WTC11 (cell line): ENCODE results near the gene PGBD5. TPM values are rescaled to one million over a fixed set of nuclear protein-coding genes. Genes with fewer than 3 reads are reported as not detected.

Experiments used
- ATAC-seq: fragments of 200-7000 bp; cut with Tn5 transposase; 2 replicates; pipeline ENCODE4 v1.10.0; 2021; ENCODE audit warnings: mild to moderate bottlenecking, moderate library complexity
- CTCF ChIA-PET: fragments of 300-600 bp; sonication (Branson Sonifier 250); formaldehyde crosslinking; loops from one replicate; lab custom pipeline; 2021; ENCODE audit warnings: antibody characterized with exemption; lab: Charles Lee
- POLR2A ChIA-PET: fragments of 350-600 bp; sonication (Branson Sonifier 250); formaldehyde crosslinking; loops from one replicate; lab custom pipeline; 2021; ENCODE audit warnings: antibody characterized with exemption; lab: Charles Lee
- DNase-seq: peaks from one replicate; pipeline ENCODE4 v3.0.0; 2021; ENCODE audit warnings: low spot score
- H3K27ac Mint-ChIP-seq: 2 replicates; pipeline ENCODE4 v1.8.0; 2021; ENCODE audit warnings: mixed read lengths
- H3K27me3 Mint-ChIP-seq: 2 replicates; pipeline ENCODE4 v1.8.0; 2021; ENCODE audit warnings: low read depth, mild to moderate bottlenecking, moderate library complexity, mixed read lengths
- H3K36me3 Mint-ChIP-seq: 2 replicates; pipeline ENCODE4 v1.8.0; 2021; ENCODE audit warnings: mixed read lengths
- H3K4me1 Mint-ChIP-seq: 2 replicates; pipeline ENCODE4 v1.8.0; 2022; ENCODE audit warnings: mixed read lengths
- H3K4me3 Mint-ChIP-seq: 2 replicates; pipeline ENCODE4 v1.8.0; 2021; ENCODE audit warnings: mild to moderate bottlenecking, moderate library complexity, mixed read lengths
- H3K9me3 Mint-ChIP-seq: 2 replicates; pipeline ENCODE4 v1.8.0; 2021; ENCODE audit warnings: mixed read lengths
- CREM ChIP-seq: sonication (generic); formaldehyde crosslinking; IDR thresholded peaks from 2 replicates; pipeline ENCODE4 v1.8.1; 2022; ENCODE audit warnings: mild to moderate bottlenecking, missing genetic modification reagents, moderate library complexity
- ETV6 ChIP-seq: sonication (generic); formaldehyde crosslinking; IDR thresholded peaks from 2 replicates; pipeline ENCODE4 v1.8.1; 2022; ENCODE audit warnings: mild to moderate bottlenecking, missing genetic modification reagents
- FOXJ3 ChIP-seq: sonication (generic); formaldehyde crosslinking; IDR thresholded peaks from 2 replicates; pipeline ENCODE4 v1.9.0; 2021; ENCODE audit warnings: missing genetic modification reagents, mild to moderate bottlenecking, borderline replicate concordance
- FOXK1 ChIP-seq: sonication (generic); formaldehyde crosslinking; IDR thresholded peaks from 2 replicates; pipeline ENCODE4 v1.8.0; 2022; ENCODE audit warnings: mild to moderate bottlenecking, moderate library complexity, missing genetic modification reagents
- GTF2I ChIP-seq: fragments of 250-450 bp; sonication (Bioruptor Pico); conservative IDR thresholded peaks from 2 replicates; pipeline ENCODE4 v1.4.0; 2021; ENCODE audit warnings: mild to moderate bottlenecking
- HMGA2 ChIP-seq: fragments of 250-450 bp; sonication (Bioruptor Pico); IDR thresholded peaks from 2 replicates; pipeline ENCODE4 v1.4.0; 2021; ENCODE audit warnings: mild to moderate bottlenecking, moderate library complexity
- JAZF1 ChIP-seq: fragments of 250-450 bp; sonication (Bioruptor Pico); IDR thresholded peaks from 2 replicates; pipeline ENCODE4 v1.9.0; 2021; ENCODE audit warnings: moderate library complexity, mild to moderate bottlenecking, inconsistent platforms
- MXD4 ChIP-seq: fragments of 250-450 bp; sonication (Bioruptor Pico); IDR thresholded peaks from 2 replicates; pipeline ENCODE4 v1.8.0; 2021; ENCODE audit warnings: mild to moderate bottlenecking, moderate library complexity, borderline replicate concordance
- MYBL2 ChIP-seq: sonication (generic); formaldehyde crosslinking; IDR thresholded peaks from 2 replicates; pipeline ENCODE4 v1.8.1; 2023; ENCODE audit warnings: mild to moderate bottlenecking, moderate library complexity, missing genetic modification reagents
- SMAD3 ChIP-seq: sonication (generic); formaldehyde crosslinking; IDR thresholded peaks from 2 replicates; pipeline ENCODE4 v1.8.0; 2022; ENCODE audit warnings: missing genetic modification reagents, mild to moderate bottlenecking, borderline replicate concordance
- SMAD4 ChIP-seq: sonication (generic); formaldehyde crosslinking; IDR thresholded peaks from 2 replicates; pipeline ENCODE4 v1.8.0; 2022; ENCODE audit warnings: mild to moderate bottlenecking, missing genetic modification reagents
- ZNF219 ChIP-seq: sonication (generic); formaldehyde crosslinking; IDR thresholded peaks from 2 replicates; pipeline ENCODE4 v1.8.0; 2023; ENCODE audit warnings: missing genetic modification reagents, mild to moderate bottlenecking, borderline replicate concordance
- ZNF232 ChIP-seq: sonication (generic); formaldehyde crosslinking; IDR thresholded peaks from 2 replicates; pipeline ENCODE4 v1.8.0; 2022; ENCODE audit warnings: mild to moderate bottlenecking, missing genetic modification reagents
- ZNF416 ChIP-seq: fragments of 250-450 bp; sonication (Bioruptor Pico); IDR thresholded peaks from 2 replicates; pipeline ENCODE4 v1.9.0; 2021; ENCODE audit warnings: mild to moderate bottlenecking, inconsistent platforms
- ZNF671 ChIP-seq: fragments of 250-450 bp; sonication (Bioruptor Pico); IDR thresholded peaks from 2 replicates; pipeline ENCODE4 v1.8.0; 2021; ENCODE audit warnings: mild to moderate bottlenecking
- total RNA-seq: library from RNA; stranded (reverse); gene quantifications from 3 replicates; pipeline ENCODE4 v1.2.3, GENCODE V29; 2021
- TF ChIP-seq, protein P1 (sequence below): sonication (generic); formaldehyde crosslinking; IDR thresholded peaks from 2 replicates; pipeline ENCODE4 v1.8.1; 2023; ENCODE audit warnings: mild to moderate bottlenecking, missing genetic modification reagents, moderate library complexity
- TF ChIP-seq, protein P2 (sequence below): sonication (generic); formaldehyde crosslinking; IDR thresholded peaks from 2 replicates; pipeline ENCODE4 v1.8.0; 2023; ENCODE audit warnings: mild to moderate bottlenecking, missing genetic modification reagents
- TF ChIP-seq, protein P3 (sequence below): sonication (generic); formaldehyde crosslinking; IDR thresholded peaks from 2 replicates; pipeline ENCODE4 v1.8.1; 2022; ENCODE audit warnings: missing genetic modification reagents, borderline replicate concordance
- TF ChIP-seq, protein P4 (sequence below): sonication (generic); formaldehyde crosslinking; IDR thresholded peaks from 2 replicates; pipeline ENCODE4 v1.8.1; 2023; ENCODE audit warnings: mild to moderate bottlenecking, missing genetic modification reagents, moderate library complexity
- TF ChIP-seq, protein P5 (sequence below): sonication (generic); formaldehyde crosslinking; IDR thresholded peaks from 2 replicates; pipeline ENCODE4 v1.8.1; 2023; ENCODE audit warnings: mild to moderate bottlenecking, missing genetic modification reagents

PGBD5 gene
- total RNA-seq, 1 experiment from 2014 or later = 23.8 TPM

DNA sequence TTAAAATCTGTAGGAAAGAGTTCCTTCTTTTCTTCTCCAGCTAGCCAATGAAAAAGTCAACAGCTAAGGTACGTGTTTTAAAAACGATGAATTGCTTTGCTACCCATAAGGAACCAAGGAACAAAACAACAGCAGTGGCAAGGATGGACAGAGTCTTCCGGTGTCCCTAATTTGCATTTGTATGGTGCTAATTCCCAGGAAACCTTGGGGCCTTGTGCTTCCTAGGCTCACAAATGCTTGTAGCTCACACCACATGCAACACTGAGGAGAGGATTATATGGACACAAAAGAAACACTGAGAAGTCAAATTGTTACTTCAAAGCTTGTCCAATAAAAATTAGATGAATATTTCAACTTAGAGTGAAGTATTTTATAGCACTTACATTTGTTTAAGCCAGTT, 1.8 kb upstream of the PGBD5 start:
- Mint-ChIP-seq H3K4me1 (peaks cover 38% of the 10 kb centered on the region), H3K36me3 (no peaks in the 10 kb centered on the region)
- TF ChIP-seq JAZF1 (CRISPR knock-in tag) (no peak), CREM (no peak), GTF2I (CRISPR knock-in tag) (no peak), FOXK1 (peak; percentile 66; the same call in 1 of the 2 replicates), ETV6 (CRISPR knock-in tag) (peak; percentile 65; the same call in 1 of the 2 replicates)
- TF ChIP-seq, protein P1, sequence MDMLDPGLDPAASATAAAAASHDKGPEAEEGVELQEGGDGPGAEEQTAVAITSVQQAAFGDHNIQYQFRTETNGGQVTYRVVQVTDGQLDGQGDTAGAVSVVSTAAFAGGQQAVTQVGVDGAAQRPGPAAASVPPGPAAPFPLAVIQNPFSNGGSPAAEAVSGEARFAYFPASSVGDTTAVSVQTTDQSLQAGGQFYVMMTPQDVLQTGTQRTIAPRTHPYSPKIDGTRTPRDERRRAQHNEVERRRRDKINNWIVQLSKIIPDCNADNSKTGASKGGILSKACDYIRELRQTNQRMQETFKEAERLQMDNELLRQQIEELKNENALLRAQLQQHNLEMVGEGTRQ (CRISPR knock-in tag) = peak; percentile 24; the same call in 1 of the 2 replicates
- TF ChIP-seq, all 79 proteins: peak for 3
- no peaks in the 10 kb centered on the region for H3K9me3 Mint-ChIP-seq
- peaks cover 17% of the 10 kb centered on the region for H3K27me3 Mint-ChIP-seq
- ATAC-seq (peak; percentile 55), DNase-seq (peak; percentile 22)
- peak overlapping the region; percentile 91 for H3K27ac Mint-ChIP-seq
- ChIA-PET CTCF (interaction anchor here (0.9 to 1.5 kb wide), 5 partner anchors 24 to 215 kb away, joined by 3 to 13 read pairs (median 3); no protein-coding TSS in a partner anchor), POLR2A (interaction anchor here (0.6 kb wide), 1 partner anchor 325 kb away, joined by 3 read pairs; no protein-coding TSS in a partner anchor)
- peak overlapping the region; percentile 68 for H3K4me3 Mint-ChIP-seq

DNA sequence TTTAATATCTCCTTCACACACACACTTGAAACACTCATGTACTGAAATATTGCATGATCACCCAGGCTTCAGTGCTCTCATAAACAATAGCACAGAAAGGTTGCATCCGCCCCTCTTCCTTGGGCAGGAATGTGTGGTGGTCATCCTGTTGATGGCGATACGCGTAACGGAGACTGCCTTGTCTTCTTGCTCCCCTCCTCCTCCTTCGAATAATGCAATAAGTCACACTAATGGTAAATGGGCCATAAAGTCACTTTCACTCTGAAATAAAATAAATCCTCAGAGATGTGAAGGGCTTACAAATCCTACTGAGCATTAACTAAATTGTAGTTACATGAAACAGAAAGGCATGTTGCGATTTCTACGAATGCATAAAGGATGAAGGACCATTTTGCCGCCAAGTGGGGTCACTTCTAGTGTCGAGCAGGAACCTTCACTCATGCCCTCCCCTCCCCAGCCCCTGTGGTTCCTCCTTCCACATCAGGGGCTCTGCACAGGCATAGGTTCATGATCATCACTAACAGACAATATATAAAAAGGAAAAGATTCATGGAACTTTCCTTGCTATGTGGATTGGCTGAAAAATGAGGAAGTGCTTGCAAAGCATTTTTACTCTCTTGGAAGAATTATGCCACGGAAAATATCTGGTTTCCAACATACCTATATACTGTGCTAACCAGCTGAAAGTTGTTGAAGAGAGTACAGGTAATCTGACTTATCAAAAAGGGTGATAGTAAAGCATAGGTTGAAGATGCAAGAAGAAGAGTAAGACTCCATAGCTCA, 1.2 kb upstream of the PGBD5 start:
- POLR2A ChIA-PET = interaction anchor here (0.8 kb wide), 2 partner anchors 8 to 45 kb away, joined by 3 read pairs; no protein-coding TSS in a partner anchor
- H3K27me3 Mint-ChIP-seq = peaks cover 17% of the 10 kb centered on the region
- no peaks in the 10 kb centered on the region for H3K9me3 Mint-ChIP-seq
- H3K36me3 Mint-ChIP-seq = no peaks in the 10 kb centered on the region
- peak overlapping the region; percentile 68 for H3K4me3 Mint-ChIP-seq
- TF ChIP-seq ZNF219 (no peak), MXD4 (CRISPR knock-in tag) (no peak), SMAD3 (CRISPR knock-in tag) (no peak)
- ATAC-seq (no peak), DNase-seq (no peak)
- peaks cover 45% of the 10 kb centered on the region for H3K4me1 Mint-ChIP-seq
- CTCF ChIA-PET = interaction anchor here (0.8 to 1.5 kb wide), 10 partner anchors 8 to 215 kb away, joined by 3 to 13 read pairs (median 4); no protein-coding TSS in a partner anchor
- peak overlapping the region; percentile 91 for H3K27ac Mint-ChIP-seq

DNA sequence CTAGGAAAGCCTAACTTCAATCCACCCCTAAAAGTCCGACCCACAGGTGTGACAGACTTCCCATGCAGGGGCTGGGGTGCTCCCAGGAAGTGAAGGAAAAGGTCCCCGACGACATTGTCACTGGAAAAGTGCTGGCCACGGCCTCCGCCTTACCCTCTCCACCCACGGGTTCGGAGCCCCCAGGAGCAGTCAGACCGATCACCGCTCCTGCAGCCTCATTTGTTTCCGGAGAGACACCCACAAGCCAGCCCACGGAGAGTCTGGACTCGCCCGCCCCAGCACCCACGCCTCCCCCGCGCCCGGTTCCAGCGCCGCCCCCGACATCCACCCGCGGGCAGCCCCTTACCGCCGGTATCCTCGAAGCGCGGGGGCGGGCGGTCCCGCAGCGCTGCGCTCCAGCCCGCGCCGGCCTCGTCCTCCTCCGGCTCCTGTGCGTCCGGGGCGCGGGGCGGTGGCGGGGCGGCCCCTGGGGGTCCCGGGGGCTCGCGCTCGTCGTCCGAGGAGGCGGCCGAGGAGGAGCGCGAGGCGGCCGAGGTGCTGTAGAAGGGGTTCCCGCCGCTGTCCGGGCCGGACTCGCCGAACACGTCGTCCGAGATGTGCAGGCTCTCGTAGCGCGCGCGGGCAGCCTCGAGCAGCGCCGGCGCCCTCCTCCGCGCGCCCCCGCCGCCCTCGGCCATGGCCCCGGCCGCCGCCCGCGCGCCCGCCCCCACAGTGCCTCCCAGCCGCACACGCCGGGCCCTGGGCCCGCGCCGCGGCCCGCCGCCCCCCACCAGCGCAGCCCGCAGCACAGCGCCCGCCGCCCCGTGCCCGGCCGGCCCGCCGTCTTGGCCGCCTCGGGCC, 660 bp downstream of the PGBD5 start:
- H3K9me3 Mint-ChIP-seq = peaks cover under 1% of the 10 kb centered on the region; the same call in 1 of the 2 replicates
- TF ChIP-seq ZNF232 (CRISPR knock-in tag) (no peak), ZNF416 (CRISPR knock-in tag) (no peak), FOXK1 (no peak), HMGA2 (CRISPR knock-in tag) (no peak), FOXJ3 (no peak), ZNF671 (CRISPR knock-in tag) (no peak), MYBL2 (CRISPR knock-in tag) (no peak), SMAD4 (no peak)
- TF ChIP-seq, protein P2, sequence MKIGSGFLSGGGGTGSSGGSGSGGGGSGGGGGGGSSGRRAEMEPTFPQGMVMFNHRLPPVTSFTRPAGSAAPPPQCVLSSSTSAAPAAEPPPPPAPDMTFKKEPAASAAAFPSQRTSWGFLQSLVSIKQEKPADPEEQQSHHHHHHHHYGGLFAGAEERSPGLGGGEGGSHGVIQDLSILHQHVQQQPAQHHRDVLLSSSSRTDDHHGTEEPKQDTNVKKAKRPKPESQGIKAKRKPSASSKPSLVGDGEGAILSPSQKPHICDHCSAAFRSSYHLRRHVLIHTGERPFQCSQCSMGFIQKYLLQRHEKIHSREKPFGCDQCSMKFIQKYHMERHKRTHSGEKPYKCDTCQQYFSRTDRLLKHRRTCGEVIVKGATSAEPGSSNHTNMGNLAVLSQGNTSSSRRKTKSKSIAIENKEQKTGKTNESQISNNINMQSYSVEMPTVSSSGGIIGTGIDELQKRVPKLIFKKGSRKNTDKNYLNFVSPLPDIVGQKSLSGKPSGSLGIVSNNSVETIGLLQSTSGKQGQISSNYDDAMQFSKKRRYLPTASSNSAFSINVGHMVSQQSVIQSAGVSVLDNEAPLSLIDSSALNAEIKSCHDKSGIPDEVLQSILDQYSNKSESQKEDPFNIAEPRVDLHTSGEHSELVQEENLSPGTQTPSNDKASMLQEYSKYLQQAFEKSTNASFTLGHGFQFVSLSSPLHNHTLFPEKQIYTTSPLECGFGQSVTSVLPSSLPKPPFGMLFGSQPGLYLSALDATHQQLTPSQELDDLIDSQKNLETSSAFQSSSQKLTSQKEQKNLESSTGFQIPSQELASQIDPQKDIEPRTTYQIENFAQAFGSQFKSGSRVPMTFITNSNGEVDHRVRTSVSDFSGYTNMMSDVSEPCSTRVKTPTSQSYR (CRISPR knock-in tag) = no peak
- TF ChIP-seq, protein P3, sequence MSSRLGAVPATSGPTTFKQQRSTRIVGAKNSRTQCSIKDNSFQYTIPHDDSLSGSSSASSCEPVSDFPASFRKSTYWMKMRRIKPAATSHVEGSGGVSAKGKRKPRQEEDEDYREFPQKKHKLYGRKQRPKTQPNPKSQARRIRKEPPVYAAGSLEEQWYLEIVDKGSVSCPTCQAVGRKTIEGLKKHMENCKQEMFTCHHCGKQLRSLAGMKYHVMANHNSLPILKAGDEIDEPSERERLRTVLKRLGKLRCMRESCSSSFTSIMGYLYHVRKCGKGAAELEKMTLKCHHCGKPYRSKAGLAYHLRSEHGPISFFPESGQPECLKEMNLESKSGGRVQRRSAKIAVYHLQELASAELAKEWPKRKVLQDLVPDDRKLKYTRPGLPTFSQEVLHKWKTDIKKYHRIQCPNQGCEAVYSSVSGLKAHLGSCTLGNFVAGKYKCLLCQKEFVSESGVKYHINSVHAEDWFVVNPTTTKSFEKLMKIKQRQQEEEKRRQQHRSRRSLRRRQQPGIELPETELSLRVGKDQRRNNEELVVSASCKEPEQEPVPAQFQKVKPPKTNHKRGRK (CRISPR knock-in tag) = no peak
- TF ChIP-seq, protein P4, sequence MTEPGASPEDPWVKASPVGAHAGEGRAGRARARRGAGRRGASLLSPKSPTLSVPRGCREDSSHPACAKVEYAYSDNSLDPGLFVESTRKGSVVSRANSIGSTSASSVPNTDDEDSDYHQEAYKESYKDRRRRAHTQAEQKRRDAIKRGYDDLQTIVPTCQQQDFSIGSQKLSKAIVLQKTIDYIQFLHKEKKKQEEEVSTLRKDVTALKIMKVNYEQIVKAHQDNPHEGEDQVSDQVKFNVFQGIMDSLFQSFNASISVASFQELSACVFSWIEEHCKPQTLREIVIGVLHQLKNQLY (CRISPR knock-in tag) = no peak
- TF ChIP-seq, protein P5, sequence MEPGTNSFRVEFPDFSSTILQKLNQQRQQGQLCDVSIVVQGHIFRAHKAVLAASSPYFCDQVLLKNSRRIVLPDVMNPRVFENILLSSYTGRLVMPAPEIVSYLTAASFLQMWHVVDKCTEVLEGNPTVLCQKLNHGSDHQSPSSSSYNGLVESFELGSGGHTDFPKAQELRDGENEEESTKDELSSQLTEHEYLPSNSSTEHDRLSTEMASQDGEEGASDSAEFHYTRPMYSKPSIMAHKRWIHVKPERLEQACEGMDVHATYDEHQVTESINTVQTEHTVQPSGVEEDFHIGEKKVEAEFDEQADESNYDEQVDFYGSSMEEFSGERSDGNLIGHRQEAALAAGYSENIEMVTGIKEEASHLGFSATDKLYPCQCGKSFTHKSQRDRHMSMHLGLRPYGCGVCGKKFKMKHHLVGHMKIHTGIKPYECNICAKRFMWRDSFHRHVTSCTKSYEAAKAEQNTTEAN (CRISPR knock-in tag) = no peak
- ChIA-PET POLR2A (no interaction called here), CTCF (interaction anchor here (1.0 to 1.1 kb wide), 2 partner anchors 143 to 216 kb away, joined by 3 to 5 read pairs; no protein-coding TSS in a partner anchor)
- peaks cover 12% of the 10 kb centered on the region for H3K36me3 Mint-ChIP-seq
- H3K4me3 Mint-ChIP-seq = peak overlapping the region; percentile 83
- no peak for ATAC-seq
- peaks cover 58% of the 10 kb centered on the region for H3K4me1 Mint-ChIP-seq
- H3K27me3 Mint-ChIP-seq = peaks cover 17% of the 10 kb centered on the region
- H3K27ac Mint-ChIP-seq = no peak overlapping the region
- DNase-seq = peak; percentile 33
